GM06990 (cell line): ENCODE measurements around the gene MOGAT3.

Source experiments
- DNase-seq: peaks from one replicate; pipeline ENCODE4 v3.0.0-alpha.2; 2011; ENCODE audit not compliant: insufficient read length; ENCODE audit errors: extremely low read depth
- H3K27me3 ChIP-seq: replicated peaks from 2 replicates; pipeline ENCODE4 v1.6.0; 2011; ENCODE audit warnings: low read length; ENCODE audit not compliant: control insufficient read depth, insufficient read depth
- H3K36me3 ChIP-seq: 2 replicates; pipeline ENCODE4 v1.5.1; 2011; ENCODE audit warnings: low read length; ENCODE audit not compliant: control insufficient read depth, insufficient read depth
- H3K4me3 ChIP-seq: replicated peaks from 2 replicates; pipeline ENCODE4 v1.5.1; 2011; ENCODE audit warnings: low read depth, mild to moderate bottlenecking, control low read depth, low read length
- CTCF ChIP-seq: IDR thresholded peaks from 2 replicates; pipeline ENCODE4 v1.5.1; 2011; ENCODE audit warnings: low read length, control low read depth, mild to moderate bottlenecking, inconsistent platforms; ENCODE audit not compliant: insufficient read depth, poor library complexity, severe bottlenecking

Gene MOGAT3

GRCh38 chr7:101235050-101235449 lies 34.2 kb upstream of the MOGAT3 start:
- peaks cover 20% of the 10 kb centered on the region for H3K36me3 ChIP-seq
- no peak for DNase-seq
- no peak overlapping the region for H3K4me3 ChIP-seq
- no peaks in the 10 kb centered on the region for H3K27me3 ChIP-seq
- TF ChIP-seq CTCF = peak; percentile 34

GRCh38 chr7:101234636-101235035 lies 33.8 kb upstream of the MOGAT3 start:
- no peak for DNase-seq
- no peak overlapping the region for H3K4me3 ChIP-seq
- H3K36me3 ChIP-seq = peaks cover 16% of the 10 kb centered on the region
- TF ChIP-seq CTCF = no peak
- no peaks in the 10 kb centered on the region for H3K27me3 ChIP-seq

GRCh38 chr7:101233907-101234547 lies 33.2 kb upstream of the MOGAT3 start:
- no peak for DNase-seq
- no peaks in the 10 kb centered on the region for H3K27me3 ChIP-seq
- H3K36me3 ChIP-seq = peaks cover 13% of the 10 kb centered on the region
- no peak overlapping the region for H3K4me3 ChIP-seq
- TF ChIP-seq CTCF = no peak

GRCh38 chr7:101232141-101232850 lies 31.5 kb upstream of the MOGAT3 start:
- no peak for DNase-seq
- Histone ChIP-seq H3K36me3 (peaks cover 4% of the 10 kb centered on the region), H3K4me3 (no peak overlapping the region), H3K27me3 (no peaks in the 10 kb centered on the region)
- TF ChIP-seq CTCF = no peak

GRCh38 chr7:101231644-101232043 lies 30.8 kb upstream of the MOGAT3 start:
- no peak for TF ChIP-seq CTCF
- Histone ChIP-seq H3K4me3 (no peak overlapping the region), H3K36me3 (peaks cover 2% of the 10 kb centered on the region), H3K27me3 (no peaks in the 10 kb centered on the region)
- no peak for DNase-seq
